Measurements from ENCODE around the gene MED15.

- TF ChIP-seq CTCF (IDR thresholded peaks at IDR 0.05 in 4 of 5, conservative IDR thresholded peaks at IDR 0.05 in 1 of 5) (no peak), POLR2A (IDR thresholded peaks at IDR 0.05) (no peak)
These were observed 43.7 kb downstream of the MED15 start for GRCh38 chr22:20550851-20551744.

All from gastrocnemius medialis (tissue), 4 donors.